ENCODE data around the gene ELOB. TPM values are rescaled to one million over a fixed set of nuclear protein-coding genes. Genes with fewer than 3 reads are reported as not detected.
A peak's percentile ranks its signal among the peaks of the same experiment; 100 is the strongest.

Gene ELOB
- polyA plus RNA-seq, 1 experiment, result 146 TPM

DNA sequence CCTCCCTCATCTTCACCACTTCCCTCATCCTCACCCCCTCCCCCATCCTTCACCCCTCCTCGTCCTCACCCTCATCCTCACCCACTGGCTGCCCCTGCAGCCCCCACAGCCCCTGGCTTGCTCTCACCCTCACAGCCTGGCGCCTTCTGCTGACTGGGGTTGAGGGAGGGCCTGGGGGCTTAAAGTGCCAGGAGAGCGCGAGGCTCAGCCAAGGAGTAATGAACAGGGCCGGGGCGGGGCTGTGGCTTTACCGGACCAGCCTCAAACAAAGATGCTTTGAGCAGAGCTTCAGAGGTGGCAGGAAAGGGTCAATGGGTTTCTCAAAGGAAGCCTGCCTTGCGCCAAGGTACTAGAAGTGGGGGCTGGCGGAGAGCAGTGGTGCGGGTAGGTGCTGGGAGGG, 10.3 kb upstream of the ELOB start, which contains the start of gene PRSS33:
PRSS33 (minus strand) TSS at position 155 of the 400 bp plus-strand sequence. CDS start 1,013 bp downstream, outside the sequence.
- POLR2A ChIA-PET, result no interaction called here
- Histone ChIP-seq H3K9me3 (ENCODE audit: control insufficient read depth, insufficient read depth, low read length) (no peaks in the 10 kb centered on the region; the same call in 1 of the 2 replicates), H3K27ac (ENCODE audit: low read depth, low read length) (no peak within 1 kb of the TSS), H3K27me3 (ENCODE audit: control insufficient read depth, insufficient read depth, low read length) (peaks cover 56% of the 10 kb centered on the region), H3K4me3 (ENCODE audit: low read depth, low read length) (no peak within 1 kb of the TSS)
- DNase-seq (ENCODE audit: low read depth, low spot score), result no peak
- TF ChIP-seq, protein P1, sequence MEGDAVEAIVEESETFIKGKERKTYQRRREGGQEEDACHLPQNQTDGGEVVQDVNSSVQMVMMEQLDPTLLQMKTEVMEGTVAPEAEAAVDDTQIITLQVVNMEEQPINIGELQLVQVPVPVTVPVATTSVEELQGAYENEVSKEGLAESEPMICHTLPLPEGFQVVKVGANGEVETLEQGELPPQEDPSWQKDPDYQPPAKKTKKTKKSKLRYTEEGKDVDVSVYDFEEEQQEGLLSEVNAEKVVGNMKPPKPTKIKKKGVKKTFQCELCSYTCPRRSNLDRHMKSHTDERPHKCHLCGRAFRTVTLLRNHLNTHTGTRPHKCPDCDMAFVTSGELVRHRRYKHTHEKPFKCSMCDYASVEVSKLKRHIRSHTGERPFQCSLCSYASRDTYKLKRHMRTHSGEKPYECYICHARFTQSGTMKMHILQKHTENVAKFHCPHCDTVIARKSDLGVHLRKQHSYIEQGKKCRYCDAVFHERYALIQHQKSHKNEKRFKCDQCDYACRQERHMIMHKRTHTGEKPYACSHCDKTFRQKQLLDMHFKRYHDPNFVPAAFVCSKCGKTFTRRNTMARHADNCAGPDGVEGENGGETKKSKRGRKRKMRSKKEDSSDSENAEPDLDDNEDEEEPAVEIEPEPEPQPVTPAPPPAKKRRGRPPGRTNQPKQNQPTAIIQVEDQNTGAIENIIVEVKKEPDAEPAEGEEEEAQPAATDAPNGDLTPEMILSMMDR (IDR thresholded peaks at IDR 0.05; ENCODE audit: low read depth, low read length), result no peak
- CTCF ChIA-PET, result no interaction called here

- no peak overlapping the region for H3K4me3 ChIP-seq (ENCODE audit: low read depth, low read length)
- DNase-seq (ENCODE audit: low read depth, low spot score), result no peak
- H3K27me3 ChIP-seq (ENCODE audit: control insufficient read depth, insufficient read depth, low read length), result peaks cover 56% of the 10 kb centered on the region
- H3K27ac ChIP-seq (ENCODE audit: low read depth, low read length), result no peak overlapping the region
- ChIA-PET CTCF (no interaction called here), POLR2A (no interaction called here)
- no peaks in the 10 kb centered on the region; the same call in 1 of the 2 replicates for H3K9me3 ChIP-seq (ENCODE audit: control insufficient read depth, insufficient read depth, low read length)
- TF ChIP-seq, protein P1 (IDR thresholded peaks at IDR 0.05; ENCODE audit: low read depth, low read length), result no peak
These were observed 9.7 kb upstream of the ELOB start for GRCh38 chr16:2786826-2787151.

DNA sequence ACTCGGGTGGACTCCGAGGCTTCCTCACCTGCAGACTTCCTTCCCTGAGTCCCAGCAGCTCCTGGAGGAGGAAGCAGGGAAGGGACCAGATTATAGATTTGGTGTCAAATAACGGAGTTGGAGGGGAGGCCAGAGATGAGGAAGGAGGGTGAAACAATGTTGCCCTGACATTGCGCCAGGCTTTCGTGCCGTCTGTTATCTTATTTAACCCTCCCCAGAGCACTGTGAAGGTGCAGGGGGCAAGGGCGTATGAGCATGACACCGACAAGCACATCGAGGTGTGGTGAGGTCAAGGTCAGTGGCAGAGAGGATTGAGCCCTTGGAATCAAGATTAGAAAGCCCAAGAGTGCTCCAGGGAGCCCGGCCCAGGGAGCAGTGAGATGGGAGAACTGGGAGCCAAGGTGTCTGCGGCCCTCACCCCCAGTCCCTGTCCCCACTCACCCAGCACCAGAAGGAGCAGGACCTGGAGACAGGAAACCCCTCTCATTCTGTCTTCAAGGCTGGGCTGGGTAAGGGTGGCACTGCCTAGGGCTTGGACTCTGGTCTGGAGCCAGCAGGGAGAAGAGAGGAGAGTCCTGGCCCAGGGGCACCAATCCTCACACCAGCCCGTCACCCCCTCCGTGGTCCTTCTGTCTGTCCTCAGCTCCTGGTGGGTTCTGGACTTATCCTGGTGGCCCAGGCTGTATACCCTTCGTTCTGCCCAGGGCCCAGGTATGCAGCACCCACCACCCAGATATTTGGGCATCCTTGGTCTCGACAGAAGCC, 9.2 kb upstream of the ELOB start:
- POLR2A ChIA-PET, result no interaction called here
- TF ChIP-seq, protein P1 (IDR thresholded peaks at IDR 0.05; ENCODE audit: low read depth, low read length), result no peak
- no peak overlapping the region for H3K27ac ChIP-seq (ENCODE audit: low read depth, low read length)
- no peak for DNase-seq (ENCODE audit: low read depth, low spot score)
- no peaks in the 10 kb centered on the region; the same call in 1 of the 2 replicates for H3K9me3 ChIP-seq (ENCODE audit: control insufficient read depth, insufficient read depth, low read length)
- H3K27me3 ChIP-seq (ENCODE audit: control insufficient read depth, insufficient read depth, low read length), result peaks cover 56% of the 10 kb centered on the region
- H3K4me3 ChIP-seq (ENCODE audit: low read depth, low read length), result no peak overlapping the region
- CTCF ChIA-PET, result no interaction called here

- TF ChIP-seq, protein P1 (IDR thresholded peaks at IDR 0.05; ENCODE audit: low read depth, low read length), result 0 out of 2 replicates have a peak, but pooled peaks have one; percentile 5
- ChIA-PET CTCF (no interaction called here), POLR2A (no interaction called here)
- Histone ChIP-seq H3K9me3 (ENCODE audit: control insufficient read depth, insufficient read depth, low read length) (no peaks in the 10 kb centered on the region; the same call in 1 of the 2 replicates), H3K4me3 (ENCODE audit: low read depth, low read length) (no peak overlapping the region), H3K27me3 (ENCODE audit: control insufficient read depth, insufficient read depth, low read length) (peaks cover 53% of the 10 kb centered on the region), H3K27ac (ENCODE audit: low read depth, low read length) (no peak overlapping the region)
- DNase-seq (ENCODE audit: low read depth, low spot score), result no peak
These were observed 8.3 kb upstream of the ELOB start for GRCh38 chr16:2785101-2785991.

Measured in AG04450 (cell line).